ENCODE data around the gene PRKCD.

PRKCD gene

DNA sequence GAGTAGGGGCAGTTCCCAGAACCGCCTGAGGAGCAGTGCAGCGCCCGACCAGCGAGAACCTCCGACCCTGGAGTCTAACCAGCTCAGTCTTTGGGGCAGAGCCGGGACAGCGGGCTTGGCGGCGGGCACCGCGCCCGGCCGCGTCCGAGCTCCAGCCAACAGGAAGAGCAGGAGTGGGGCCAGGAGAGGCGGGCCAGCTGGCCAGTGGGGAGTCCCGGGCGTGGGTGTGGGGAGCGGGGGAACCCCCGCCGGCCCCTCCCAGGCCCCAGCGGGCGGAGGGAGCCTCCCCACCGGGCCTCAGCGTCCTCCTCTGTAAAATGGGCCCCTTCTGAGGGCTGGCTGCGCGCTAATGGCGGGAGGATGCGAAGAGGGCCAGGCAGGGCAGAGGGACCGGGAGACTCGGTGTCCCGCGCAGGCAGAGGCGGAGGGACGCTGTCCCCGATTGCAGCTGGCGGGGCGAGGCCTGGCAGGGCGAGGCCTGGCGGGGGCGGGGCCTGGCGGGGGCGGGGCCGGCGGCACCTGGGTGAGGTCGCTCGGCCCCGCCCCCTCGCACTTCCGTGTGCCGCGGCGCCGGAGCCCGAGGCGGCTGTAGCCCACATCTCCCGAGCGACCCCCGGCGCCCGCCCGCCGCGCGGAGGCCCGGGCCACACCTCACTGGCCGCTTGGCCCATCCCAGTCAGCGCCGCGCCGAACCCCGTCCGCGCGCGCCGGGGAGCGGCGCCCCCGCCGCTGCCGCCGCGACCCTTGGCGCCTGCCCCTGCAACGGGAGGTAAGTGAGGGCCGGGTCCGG lies at the start of gene PRKCD:
PRKCD (plus strand) TSS at position 550 of the 790 bp plus-strand sequence. CDS start 17,214 bp downstream, outside the sequence.
- H3K4me3 ChIP-seq (ENCODE audit: control insufficient read depth, low read depth, low read length): peak within 1 kb of the TSS; percentile 95
- TF ChIP-seq, protein P1, sequence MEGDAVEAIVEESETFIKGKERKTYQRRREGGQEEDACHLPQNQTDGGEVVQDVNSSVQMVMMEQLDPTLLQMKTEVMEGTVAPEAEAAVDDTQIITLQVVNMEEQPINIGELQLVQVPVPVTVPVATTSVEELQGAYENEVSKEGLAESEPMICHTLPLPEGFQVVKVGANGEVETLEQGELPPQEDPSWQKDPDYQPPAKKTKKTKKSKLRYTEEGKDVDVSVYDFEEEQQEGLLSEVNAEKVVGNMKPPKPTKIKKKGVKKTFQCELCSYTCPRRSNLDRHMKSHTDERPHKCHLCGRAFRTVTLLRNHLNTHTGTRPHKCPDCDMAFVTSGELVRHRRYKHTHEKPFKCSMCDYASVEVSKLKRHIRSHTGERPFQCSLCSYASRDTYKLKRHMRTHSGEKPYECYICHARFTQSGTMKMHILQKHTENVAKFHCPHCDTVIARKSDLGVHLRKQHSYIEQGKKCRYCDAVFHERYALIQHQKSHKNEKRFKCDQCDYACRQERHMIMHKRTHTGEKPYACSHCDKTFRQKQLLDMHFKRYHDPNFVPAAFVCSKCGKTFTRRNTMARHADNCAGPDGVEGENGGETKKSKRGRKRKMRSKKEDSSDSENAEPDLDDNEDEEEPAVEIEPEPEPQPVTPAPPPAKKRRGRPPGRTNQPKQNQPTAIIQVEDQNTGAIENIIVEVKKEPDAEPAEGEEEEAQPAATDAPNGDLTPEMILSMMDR (IDR thresholded peaks at IDR 0.05; ENCODE audit: control insufficient read depth, insufficient read depth, low read depth, low read length, missing control alignments): peak; percentile 46
- peak; percentile 48 for DNase-seq (ENCODE audit: low read depth)

- H3K4me3 ChIP-seq (ENCODE audit: control insufficient read depth, low read depth, low read length): no peak overlapping the region
- TF ChIP-seq, protein P1 (IDR thresholded peaks at IDR 0.05; ENCODE audit: control insufficient read depth, insufficient read depth, low read depth, low read length, missing control alignments): no peak
- no peak for DNase-seq (ENCODE audit: low read depth)
Measured at GRCh38 chr3:53111822-53112221, 49.2 kb upstream of the PRKCD start.

DNA sequence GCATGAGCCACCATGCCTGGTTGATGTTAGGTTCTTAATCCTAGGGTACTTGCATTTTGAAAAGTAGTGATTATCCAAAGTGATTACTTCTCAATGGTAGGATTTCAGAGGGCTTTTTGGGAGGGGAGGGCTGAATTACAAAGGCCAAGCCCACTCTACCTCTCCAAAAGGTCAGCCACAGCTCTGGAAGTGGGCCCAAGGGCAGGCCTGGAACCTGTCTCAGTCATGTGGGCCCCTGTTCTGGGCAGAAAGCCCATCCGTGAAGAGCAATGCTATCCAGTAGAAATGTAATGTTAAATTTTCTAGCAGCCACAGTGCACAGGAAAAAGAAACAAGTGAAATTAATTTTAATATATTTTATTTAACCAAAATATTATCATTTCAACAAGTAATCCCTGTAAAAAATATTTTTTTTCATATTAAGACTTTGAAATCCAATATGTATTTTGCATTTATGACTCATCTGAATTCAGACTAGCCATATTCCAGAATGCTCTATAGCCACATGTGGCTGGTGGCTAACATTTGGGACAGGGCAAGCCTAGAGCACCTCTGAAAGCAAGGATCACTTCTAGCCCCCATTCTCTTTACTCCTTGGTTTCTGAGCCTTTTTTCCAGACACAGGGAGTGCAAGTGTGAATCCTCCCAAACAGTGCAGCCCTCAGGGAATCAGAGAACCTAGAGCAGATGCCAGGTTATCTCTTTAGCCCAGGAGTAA lies 47.6 kb upstream of the PRKCD start:
- DNase-seq (ENCODE audit: low read depth): no peak
- H3K4me3 ChIP-seq (ENCODE audit: control insufficient read depth, low read depth, low read length): no peak overlapping the region
- TF ChIP-seq, protein P1 (IDR thresholded peaks at IDR 0.05; ENCODE audit: control insufficient read depth, insufficient read depth, low read depth, low read length, missing control alignments): no peak

DNA sequence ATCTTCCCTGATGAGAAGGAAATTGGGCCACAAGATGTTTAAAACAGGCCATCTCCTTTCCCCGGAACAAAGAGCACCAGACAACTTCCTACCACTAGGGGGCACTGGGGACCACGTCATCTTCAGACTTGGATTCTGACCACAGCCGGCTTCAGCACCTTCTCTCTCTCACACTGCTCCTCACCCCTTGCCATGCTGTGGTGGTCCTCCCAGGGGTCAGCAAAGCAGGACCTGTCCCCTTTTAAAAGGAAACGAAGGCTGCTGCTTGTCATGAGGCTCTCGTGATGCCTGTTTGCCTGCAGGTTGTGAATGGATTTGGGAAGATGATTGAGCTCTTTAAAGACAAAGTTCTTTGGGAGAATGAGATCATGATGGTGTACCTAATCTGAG lies 47.0 kb upstream of the PRKCD start:
- DNase-seq (ENCODE audit: low read depth): peak; percentile 29
- no peak overlapping the region for H3K4me3 ChIP-seq (ENCODE audit: control insufficient read depth, low read depth, low read length)
- TF ChIP-seq, protein P1 (IDR thresholded peaks at IDR 0.05; ENCODE audit: control insufficient read depth, insufficient read depth, low read depth, low read length, missing control alignments): peak; percentile 95

DNA sequence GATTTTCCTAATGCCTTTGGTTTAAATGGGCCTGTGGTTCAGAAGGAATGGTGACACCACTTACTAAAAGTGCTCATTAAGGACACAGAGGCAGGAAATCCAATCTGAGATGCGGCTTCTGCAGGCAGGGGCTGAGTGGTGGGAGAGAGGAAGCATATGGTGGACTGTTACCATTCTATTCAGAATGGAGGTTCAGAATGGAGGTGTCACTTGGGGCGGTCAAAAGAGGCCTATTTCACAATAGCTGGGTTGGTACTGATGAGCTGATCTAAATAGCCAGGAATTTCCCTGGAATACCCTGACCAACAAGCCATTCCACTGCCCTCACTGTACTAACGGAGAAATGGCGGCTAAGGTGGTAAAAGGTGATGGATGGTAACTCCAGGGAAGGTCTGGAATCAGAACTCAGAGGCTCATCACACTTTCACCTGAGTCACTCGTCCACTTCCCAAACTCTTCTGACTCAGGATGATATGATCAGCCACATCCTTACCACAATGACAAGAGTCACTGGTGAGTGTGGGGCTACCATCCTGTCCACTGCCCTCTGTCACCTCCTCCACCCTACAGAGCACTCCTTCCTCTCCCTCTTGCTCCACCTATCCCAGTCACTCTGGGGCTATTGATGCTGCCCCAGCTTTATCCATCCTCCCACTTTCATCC lies 46.5 kb upstream of the PRKCD start:
- TF ChIP-seq, protein P1 (IDR thresholded peaks at IDR 0.05; ENCODE audit: control insufficient read depth, insufficient read depth, low read depth, low read length, missing control alignments): no peak
- no peak overlapping the region for H3K4me3 ChIP-seq (ENCODE audit: control insufficient read depth, low read depth, low read length)
- DNase-seq (ENCODE audit: low read depth): no peak

DNA sequence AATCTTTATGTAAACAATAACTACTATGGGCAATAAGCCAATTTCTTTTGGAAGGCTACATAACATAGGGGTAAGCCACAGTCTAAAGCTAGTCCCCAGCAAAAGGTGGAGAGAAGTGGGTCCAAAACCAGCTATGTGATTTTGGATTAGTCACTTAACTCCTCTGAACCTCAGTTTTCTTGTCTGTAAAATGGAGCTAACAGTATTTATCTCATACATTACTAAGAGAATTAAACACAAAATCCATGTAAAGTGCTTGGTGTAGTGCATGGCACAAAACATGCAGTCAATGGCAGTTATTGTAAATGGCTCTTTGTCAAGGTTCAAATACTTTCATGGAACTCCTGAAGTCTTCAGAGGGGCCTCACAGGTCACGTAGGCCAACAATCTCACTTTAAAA lies 44.1 kb upstream of the PRKCD start:
- DNase-seq (ENCODE audit: low read depth): no peak
- H3K4me3 ChIP-seq (ENCODE audit: control insufficient read depth, low read depth, low read length): no peak overlapping the region

More for the DNA sequence above, 44.1 kb upstream of the PRKCD start:
- TF ChIP-seq, protein P1 (IDR thresholded peaks at IDR 0.05; ENCODE audit: control insufficient read depth, insufficient read depth, low read depth, low read length, missing control alignments): no peak
